Stimulated activated CD4-positive, alpha-beta T cell treated with anti-CD3 and anti-CD28 coated beads, Interleukin-1b, Interleukin-23, amount 100 ng/mL, for 48 hours (primary cell): ENCODE results near the gene PRADC1.
"Not testable (repeated sequence)": the region's sequence is repeated elsewhere in the genome, so short reads cannot be mapped to it uniquely, and the experiment has no call there.

Experiments
- DNase-seq: peaks from one replicate; pipeline ENCODE4 v3.0.0-alpha.2; 2020

Gene PRADC1

DNA sequence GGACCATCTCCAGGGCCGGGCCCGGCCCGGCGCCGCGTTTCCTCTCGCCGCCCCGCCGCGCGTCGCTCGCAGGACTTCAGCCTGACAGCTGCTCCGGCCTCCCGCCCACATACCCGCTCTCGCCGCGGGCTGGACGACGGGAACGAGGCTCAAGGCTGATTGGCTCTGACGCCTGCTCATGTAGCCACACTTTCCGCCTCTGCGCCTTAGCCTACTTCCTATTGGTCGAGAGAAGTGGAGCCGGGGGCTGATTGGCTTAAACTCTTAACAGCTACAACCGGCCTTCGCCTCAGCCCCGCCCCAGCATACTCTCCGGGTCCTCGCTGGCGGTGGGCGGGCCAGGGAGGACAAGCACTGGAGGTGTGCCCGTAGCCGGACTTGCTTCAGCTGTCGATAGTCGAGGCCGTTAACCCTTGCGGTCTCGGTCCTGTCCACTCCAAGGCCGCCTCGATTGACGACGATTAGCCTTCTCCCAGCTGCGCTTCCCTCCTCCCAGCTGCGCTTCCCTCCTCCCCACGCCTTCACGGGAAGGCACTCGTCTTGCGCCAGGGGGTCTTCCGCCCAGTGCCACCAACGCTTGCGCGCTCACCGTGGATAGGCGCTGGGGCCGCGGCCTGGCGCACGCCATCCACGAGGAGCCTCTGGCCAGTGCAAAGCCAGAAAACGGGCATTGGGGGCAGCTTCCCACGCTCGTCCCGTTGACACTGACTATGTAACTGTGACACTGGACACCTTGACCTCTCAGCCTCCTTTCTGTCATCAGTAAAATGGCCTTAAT lies at the start of gene PRADC1:
TSS of gene PRADC1 (minus strand) at position 86 of the 778 bp plus-strand sequence. CDS start at position 7, 79 bp downstream.
- peak; percentile 96 for DNase-seq

DNA sequence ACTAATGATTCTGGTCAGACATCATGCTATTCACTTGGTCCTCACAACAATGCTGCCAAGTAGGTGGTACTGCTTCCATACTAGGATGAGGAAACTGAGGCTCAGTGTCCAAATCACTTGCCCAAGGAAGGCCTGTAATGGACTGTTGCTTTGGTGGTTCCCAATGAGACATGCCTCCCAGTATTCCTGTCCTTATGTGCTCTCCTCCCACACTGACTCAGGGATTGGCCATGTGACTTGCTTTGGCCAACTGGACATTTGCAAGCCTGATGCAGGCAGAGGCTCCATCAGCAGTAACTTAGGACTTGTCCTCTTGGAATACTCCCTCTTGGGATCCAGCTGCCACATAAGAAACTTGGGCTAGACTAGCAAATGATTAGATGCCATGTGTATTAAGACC lies 48.2 kb upstream of the PRADC1 start:
- DNase-seq = no peak

DNA sequence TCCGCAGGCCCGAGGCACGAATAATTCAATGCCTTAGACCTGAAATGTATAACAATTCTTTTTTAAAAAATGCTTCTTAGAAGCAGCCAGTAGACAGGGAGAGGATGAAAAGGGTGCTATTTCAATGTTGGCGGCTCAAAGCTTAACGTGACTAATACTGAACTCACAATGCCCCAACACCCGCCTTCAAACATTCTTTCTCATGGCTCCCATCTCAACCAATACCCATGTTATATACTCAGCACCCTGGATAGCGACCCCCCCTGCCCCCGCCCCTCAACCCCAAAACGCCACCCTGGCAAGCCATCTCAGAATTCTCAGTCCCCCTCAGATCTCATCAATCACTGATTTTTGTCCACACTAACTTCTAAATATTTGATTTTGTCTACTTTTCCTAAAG lies 46.8 kb upstream of the PRADC1 start:
- no peak for DNase-seq

DNA sequence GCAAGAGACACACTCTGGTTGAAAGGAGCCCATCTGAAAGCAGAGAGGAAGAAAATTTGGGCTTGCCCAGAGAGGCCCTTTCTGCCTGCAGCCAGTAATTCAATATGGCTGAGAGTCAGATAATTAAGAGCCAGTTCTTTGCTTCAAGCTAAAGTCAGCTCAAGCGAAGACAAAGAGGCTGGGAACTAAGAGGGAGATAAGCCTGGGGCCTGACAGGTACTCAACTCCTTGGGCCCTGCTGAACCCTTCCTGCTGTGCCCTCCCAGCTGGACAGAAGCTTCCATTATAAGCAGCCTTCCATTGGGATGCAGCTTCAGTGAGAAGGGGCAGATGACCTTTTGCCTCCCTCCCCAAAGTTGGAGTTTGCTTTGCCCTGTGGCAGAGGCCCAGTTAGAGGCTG lies 39.2 kb upstream of the PRADC1 start:
- DNase-seq = no peak

DNA sequence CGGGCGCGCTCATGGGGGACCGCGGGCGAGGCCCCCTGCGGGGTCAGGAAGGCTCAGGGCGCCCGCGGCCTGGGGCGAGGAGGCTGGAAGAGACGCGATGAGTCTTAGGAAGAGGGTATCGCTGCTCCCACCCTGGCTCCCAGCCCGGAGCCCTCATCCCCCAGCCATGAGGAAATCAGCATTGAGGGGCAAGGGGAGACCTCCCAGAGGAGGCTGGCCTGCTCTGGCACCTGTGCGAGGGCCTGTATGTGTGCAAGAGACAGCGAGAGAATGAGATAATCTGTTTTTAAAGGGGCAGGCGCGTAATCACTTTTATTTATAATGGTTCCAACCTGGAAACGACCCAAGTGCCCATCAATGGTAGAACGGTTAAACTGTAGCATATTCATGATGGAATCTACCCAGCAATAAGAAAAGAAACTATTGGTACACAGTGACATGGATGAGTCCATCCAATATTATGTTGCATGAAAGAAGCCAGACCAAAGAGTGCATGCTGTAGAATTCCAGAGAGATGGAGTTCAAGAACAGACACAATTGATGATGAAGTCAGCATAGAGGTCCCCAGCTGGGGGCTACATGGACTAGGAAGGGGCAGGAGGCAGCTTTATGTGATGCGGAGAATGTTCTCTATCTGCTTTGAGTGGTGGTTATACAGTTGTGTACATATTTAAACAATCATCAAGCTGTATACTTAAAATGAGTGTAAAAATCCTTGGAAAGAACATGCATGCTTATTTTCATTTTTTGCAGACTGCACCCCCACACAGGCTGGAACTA lies 36.8 kb upstream of the PRADC1 start:
- no peak for DNase-seq

DNA sequence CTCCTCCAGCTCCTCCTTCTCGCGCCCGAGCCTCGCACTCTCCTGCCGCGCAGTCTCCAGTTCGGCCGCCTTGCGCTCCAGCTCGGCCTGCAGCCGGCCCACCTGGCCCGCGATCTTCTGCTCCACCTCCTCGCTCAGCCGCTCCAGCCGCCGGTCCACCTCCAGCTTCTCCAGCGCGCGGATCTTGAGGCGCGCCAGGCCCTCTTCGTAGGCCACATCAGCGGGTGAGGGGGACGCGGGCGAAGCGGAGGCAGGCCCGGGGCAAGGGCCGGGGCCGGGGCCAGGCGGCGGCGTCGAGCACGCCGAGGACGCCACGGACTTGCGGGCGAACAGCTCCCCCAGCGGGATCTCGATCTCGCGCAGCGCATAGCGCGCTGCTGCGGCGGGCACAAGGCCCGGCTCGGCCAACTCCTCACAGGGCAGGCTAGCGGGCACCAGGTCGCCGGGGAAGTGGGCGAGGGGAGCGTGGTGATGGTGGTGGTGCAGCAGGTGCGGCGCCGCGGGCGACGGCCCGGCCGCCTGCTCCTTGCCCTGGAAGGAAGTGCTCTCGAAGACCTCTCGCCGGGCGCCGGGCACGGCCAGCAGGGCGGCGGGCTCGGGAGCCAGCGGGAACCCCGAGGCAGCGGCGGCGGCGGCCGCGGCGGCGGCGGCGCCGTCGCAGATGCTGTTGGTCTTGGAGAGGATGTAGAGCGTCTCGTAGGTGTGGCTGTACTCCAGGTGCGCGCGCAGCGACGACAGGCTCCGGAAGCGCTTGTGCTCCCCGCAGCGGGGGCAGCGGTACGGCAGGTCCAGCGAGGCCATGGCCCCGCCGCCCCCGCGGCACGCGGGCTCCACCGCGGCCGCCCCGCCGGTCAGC lies 36.0 kb upstream of the PRADC1 start:
- DNase-seq = peak; percentile 65

DNA sequence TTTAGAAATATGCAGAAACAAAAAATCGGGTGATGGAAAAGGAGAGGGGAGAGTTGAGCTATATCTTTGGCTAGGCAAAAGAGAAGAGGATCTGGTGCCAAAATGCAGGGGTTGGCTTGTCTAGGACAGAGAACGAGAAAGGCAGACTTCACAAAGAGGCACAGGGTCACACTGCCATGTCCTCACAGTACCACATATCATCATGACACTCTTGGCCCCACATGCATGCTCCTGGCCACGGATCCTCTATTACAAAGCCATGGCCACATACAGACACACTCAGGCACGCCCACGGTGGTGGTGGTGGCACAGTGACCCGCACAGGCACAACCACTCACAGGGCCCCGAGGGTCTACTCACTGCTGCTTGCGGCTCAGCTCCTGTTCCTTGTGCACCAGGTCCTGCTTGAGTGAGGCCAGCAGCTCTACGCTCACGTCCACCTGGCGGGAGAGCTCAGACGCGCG lies 35.4 kb upstream of the PRADC1 start:
- DNase-seq = no peak

DNA sequence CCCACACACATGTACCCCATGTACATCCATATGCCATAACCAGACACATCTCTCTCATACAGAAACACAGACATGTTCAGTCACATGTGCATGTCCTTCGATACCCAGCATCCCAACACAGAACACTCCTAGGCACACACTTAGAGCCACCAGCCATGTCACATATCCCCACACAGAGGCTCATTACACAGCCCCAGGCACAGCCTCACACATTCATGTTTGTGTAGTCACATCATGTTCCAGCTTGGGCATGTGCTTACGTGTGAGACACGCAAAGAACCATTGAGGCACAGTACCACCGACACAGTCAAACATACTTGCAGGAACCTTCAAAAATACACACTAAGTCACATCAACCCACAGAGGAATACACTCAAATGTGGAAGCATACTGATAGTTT lies 34.0 kb upstream of the PRADC1 start:
- DNase-seq = no peak

DNA sequence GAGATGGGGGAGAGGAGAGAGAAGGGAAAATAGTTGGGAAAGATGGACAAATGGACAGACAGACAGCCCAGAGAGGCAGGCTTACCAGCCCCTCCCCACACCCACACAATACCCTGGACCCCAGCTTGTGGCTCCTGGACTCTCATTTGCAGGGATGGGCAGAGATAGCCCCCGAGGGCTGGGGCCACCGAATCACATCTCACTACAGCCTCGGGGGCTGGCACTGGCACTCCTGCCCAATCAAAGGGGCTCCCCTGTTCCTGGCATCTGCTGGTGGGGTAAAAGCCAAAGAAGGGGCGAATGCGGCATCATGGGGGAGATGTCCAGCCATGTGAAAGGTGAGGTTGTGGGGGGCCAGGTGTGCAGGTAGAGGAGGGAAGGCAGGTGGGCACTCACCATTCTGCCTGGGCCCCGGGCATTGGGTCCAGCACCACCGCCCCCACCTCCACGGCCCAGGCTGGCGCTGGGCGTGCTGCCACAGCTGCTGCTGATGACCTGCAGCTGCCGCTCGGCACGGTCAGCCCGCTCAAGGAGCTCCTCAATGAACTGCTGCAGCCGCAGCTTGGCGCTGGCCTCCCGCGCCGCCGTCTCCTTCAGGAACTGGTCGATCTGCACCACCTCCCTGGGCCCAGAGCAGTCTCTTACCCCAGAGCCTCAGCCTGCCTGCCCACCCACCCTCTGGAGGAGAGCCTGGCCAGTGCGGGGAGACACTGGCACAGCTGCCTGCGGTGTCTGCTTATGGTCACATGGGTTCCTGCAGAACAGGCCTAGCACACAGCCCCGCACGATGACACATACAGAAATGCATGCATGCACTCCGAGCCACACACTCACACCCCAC lies 33.2 kb upstream of the PRADC1 start:
- no peak for DNase-seq

DNA sequence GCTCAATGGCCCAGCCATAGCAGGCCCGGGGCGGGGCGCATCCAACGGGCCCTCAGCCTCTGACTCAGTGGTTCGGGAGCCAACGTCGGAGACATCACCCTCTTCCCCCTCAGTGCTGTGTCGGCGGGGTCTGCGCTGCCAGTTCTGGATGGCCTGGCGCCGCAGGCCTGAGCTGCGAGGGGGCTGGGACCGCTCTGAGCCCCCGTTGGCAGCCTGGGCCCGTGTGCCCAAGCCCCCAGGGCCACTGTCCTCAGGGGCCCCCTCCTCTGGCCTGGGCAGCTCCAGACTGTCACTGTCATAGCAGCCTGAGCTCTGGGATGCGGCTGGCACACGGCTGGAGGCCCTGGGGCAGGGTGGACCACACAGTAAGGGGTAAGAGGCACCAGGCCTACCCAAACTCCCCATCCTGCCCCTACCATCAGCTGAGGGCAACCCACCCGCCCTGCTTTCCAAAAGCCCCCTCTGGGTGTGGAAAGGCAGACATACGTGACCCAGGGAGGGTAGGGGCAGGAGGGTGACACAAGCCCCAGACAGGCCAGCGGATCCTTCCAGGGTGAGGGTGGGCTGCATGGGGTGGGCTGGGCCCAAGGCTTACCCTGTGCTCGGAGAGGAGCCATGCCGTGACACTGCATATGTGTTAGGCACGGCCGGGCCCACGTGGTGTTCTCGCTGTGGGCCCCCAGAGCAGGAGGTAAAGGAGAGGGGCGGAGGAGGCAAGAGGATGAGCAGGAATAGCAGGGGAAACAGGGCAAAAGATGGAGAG lies 32.4 kb upstream of the PRADC1 start:
- DNase-seq = no peak

DNA sequence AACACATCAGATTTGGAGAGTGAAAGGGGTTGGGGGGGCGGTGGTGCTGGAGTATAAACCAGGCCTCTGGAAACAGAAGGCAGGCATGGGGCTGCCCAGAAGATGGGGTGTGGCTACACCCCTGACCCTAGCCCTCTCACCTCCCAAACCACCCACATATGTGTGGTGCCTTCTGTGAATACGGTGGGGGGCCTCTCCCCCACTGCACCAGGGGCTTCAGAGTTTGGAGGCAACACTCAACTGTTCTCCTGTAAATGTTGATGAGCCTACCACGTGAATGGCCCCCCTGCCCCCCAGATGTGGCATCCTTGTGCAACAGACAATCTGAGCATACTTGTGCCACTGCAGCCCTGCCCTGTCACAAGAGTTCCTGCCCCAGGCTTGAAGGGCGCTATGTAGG lies 31.7 kb upstream of the PRADC1 start:
- no peak for DNase-seq

DNA sequence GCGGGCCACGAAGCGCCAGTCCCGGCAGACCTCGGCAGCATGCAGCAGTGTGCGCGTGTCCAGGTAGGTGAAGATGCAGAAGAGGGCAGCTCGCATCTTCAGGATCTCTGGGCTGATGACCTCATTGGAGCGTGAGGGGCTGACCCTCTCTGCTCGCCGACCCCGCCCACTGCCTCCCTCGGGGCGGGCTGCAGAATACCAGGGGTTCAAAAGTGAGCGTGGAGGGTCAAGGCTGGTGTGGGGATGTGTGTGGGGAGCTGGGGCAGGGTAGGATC lies 31.2 kb upstream of the PRADC1 start:
- no peak for DNase-seq

DNA sequence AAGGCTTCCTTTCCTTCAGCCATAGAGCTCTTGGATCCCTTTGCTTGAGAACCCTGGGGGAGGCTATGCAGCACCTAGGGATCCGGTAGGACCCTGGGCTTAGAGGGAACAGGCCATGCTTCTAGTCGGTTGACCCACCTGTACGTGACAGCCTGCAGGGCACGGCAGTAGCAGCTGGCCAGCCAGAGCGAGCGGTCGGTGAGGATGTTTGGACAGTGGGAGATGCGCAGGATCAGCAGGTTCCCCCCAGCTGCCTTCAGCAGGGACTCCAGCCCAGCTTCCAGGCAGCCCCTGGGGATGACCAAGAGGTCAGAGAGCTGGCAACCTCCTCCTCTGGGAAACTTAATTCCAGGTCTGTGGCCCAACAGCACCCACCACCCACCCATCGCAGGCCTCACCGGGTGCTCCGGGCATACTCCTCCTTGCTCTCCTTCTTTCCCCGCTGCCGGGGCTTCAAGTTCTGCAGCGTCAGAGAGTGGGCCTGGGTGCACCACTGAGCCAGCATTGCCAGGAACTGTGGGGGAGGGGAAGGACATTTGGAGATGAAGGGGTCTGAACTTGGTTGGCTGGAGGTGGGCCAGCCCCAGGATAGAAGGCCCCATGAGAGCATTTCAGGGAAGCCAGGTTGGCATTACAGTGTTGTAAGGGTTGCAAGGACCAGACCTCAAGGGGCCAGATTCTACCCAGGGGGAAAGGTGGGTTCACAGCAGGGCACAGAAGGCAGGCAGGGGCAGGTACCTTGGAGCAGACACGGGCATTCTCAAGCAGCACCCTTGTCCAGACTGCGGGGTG lies 30.7 kb upstream of the PRADC1 start:
- DNase-seq = no peak

DNA sequence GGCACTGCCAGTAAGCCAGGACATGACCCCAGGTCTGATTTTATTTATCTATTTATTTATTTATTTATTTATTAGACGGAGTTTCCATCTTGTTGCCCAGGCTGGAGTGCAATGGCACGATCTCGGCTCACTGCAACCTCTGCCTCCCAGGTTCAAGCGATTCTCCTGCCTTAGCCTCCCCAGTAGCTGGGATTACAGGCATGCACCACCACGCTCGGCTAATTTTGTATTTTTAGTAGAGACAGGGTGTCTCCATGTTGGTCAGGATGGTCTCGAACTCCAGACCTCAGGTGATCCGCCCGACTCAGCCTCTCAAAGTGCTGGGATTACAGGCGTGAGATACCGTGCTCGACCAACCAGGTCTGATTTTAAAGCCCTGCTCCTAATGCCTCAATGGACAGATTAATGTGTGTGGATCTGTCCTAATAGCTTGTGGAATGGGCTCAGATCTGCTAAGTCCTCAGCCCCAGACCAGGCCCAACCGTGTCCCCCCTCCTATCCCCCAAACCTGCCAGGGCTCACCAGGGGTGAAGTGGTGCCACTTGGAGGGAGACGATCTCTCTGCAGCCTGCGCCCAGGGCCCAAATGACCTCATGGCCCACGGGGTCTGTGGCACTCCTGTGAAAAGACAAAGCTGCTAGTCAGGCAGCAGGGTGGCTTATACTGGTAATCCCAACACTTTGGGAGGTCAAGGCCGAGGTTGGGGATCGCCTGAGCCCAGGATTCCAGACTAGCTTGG lies 29.8 kb upstream of the PRADC1 start:
- DNase-seq = not testable (repeated sequence)

DNA sequence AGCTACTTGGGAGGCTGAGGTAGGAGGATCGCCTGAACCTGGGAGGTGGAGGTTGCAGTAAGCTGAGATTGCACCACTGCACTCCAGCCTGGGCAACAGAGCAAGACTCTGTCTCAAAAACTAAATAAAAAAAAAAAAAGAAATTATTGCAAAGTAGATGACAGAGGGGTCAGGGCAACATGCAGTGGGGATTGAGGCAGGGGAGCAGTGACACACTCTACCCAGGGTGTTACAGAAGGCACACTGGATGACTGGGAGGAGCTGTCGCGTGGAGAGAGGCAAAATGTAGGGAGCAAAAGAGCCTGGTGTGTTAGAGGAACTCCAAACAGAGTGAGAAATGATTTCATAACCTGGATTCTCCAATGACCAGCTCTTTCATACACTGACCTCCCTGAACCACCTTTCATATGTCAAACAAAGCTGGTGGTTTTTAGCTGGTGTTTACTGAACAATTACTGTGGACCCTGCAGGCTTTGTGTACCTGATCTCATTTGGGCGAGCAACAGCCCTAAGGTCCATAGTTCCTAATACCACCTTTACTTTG lies 29.1 kb upstream of the PRADC1 start:
- no peak for DNase-seq

DNA sequence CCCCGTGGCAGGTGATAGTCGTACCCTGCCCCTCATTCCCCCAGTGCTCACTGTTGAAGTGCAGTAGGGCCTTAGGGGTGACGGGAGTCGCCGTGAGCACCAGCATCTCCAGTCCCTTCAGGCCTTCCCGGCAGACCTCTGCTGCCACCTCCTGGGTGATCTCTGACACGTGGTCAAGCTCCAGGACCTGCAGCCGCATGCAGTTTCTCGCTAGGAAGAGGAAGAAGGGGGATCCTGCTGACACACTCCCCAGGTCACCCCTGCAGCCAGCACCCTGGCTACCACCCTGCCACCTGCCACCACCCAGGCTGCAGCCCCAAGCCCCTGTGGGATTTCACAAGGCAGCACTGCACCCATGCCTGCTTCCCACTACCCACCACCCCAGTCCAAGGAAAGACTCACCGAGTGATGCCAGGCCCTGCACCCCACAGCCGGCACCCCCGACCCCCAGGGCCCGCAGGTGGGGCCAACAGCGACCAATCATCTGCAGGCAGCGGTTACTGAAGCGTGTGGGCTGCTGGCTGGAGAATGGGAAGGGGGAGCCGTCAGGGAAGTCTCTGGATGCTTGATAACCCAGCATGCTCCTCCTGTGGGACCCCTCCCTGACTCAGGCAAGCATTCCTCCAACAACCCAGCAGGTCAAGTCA lies 27.4 kb upstream of the PRADC1 start:
- DNase-seq = no peak

DNA sequence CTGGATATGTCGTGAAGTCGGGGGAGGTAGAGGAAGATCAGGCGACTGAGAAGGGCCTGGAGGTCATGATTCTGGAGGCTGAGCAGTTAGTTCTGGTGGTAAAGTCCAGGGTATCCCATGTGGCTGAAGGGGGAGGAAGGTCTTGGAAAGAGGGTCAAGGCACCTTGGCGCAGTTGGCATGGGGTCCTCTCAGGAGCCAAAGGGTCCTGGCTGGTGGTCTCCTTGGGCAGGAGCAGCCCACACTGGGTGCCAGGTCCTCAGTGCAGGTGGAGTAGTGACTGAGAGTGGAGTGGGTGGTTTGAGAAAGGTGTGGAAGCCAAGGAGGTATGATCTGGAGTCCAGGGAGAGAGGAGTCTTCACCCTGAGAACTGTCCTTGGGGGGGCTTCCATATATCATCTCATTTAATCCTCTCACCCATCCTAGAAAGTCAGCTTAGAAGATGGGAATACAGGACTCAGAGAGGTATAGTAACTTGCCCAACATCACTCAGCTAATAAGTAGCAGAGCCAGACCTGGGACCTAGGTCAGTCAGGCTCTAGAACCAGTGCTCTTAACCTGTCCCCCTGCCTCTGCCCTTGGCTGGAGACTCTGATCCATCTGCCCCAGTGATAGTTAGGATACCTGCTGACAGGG lies 26.8 kb upstream of the PRADC1 start:
- DNase-seq = no peak

DNA sequence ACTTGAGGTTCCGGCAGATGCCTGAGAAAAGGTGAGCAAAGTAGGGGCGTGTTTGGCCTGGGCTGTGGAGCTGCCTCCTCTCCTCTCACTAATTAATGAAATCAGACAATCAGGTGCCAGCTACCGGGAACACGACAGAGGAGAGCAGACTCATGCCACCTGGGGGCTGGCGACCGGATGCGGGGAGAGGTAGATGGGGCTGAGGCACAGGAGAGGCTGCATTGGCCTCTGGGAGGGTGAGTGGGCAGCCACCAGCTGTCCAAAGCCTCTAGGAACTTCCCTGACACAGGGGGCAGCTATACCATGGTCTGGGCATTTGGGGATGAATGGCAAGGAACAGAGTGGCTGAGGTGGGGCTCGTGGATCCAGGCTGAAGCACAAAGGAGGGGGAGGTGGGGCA lies 26.2 kb upstream of the PRADC1 start:
- no peak for DNase-seq

DNA sequence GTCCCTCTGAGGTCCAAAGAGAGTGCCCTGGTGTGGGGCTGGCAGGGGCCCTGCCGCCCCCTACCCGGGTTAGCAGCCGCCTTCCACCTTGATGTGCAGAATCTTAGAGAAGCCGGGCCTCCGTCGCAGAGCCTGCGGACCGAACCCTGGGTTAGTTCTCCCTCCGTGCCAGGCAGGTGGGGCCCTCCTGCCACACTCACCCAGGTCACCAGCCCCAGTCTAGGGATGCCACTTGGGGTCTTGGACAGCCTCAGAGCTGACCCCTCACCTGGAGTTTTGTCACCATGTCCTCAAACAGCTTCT lies 25.8 kb upstream of the PRADC1 start:
- DNase-seq = no peak
